ENCODE results near the gene TPSAB1. TPM values are rescaled to one million over a fixed set of nuclear protein-coding genes. Genes with fewer than 3 reads are reported as not detected.
"Not testable (repeated sequence)": the region's sequence is repeated elsewhere in the genome, so short reads cannot be mapped to it uniquely, and the experiment has no call there.

TPSAB1 gene
- total and polyA plus RNA-seq, 7 experiments from 2014 or later: 3.2 to 10.2 TPM; not detected in 5

GRCh38 chr16:1195393-1195666 is 45.2 kb upstream of the TPSAB1 start:
- no peaks in the 10 kb centered on the region for H3K36me3 Mint-ChIP-seq

GRCh38 chr16:1196494-1196893 is 44.0 kb upstream of the TPSAB1 start:
- peaks cover 0 to 4% (median 0%) of the 10 kb centered on the region in 5 donors for H3K27me3 Mint-ChIP-seq
- no peak overlapping the region for H3K27ac ChIP-seq (ENCODE audit: low read depth, low read length)
- ChIA-PET CTCF (no interaction called here), POLR2A (no interaction called here)
- no peak for DNase-seq
- H3K9me3 ChIP-seq (ENCODE audit: control insufficient read depth in 2 of 3, low read length in 3 of 3): no peaks in the 10 kb centered on the region
- no peak overlapping the region for H3K4me3 ChIP-seq (ENCODE audit: low read length)
- H3K4me1 Mint-ChIP-seq: peaks cover 0 to 3% (median 0%) of the 10 kb centered on the region in 7 donors
- H3K4me1 ChIP-seq (ENCODE audit: control insufficient read depth in 2 of 2, insufficient read depth in 2 of 2, low read length in 2 of 2): no peaks in the 10 kb centered on the region
- no peaks in the 10 kb centered on the region for H3K27me3 ChIP-seq (ENCODE audit: control insufficient read depth in 2 of 2, insufficient read depth in 2 of 2, low read length in 2 of 2)
- H3K36me3 ChIP-seq (ENCODE audit: control insufficient read depth in 2 of 3, insufficient read depth in 3 of 3, low read length in 3 of 3): no peaks in the 10 kb centered on the region
- H3K9me3 Mint-ChIP-seq: peaks cover 0 to 5% (median 0%) of the 10 kb centered on the region in 11 donors
- no peaks in the 10 kb centered on the region for H3K36me3 Mint-ChIP-seq
- peak overlapping the region in 2 of 9 donors; percentile 46 to 59 for H3K27ac Mint-ChIP-seq
- H3K4me3 Mint-ChIP-seq: no peak overlapping the region
- no peak for ATAC-seq
- intact Hi-C loops (cut with micrococcal nuclease): no loop called here

More at GRCh38 chr16:1195393-1195666, 45.2 kb upstream of the TPSAB1 start:
- Histone ChIP-seq H3K27ac (ENCODE audit: low read depth, low read length) (no peak overlapping the region), H3K9me3 (ENCODE audit: control insufficient read depth in 2 of 3, low read length in 3 of 3) (no peaks in the 10 kb centered on the region), H3K27me3 (ENCODE audit: control insufficient read depth in 2 of 2, insufficient read depth in 2 of 2, low read length in 2 of 2) (no peaks in the 10 kb centered on the region), H3K4me3 (ENCODE audit: low read length) (no peak overlapping the region), H3K4me1 (ENCODE audit: control insufficient read depth in 2 of 2, insufficient read depth in 2 of 2, low read length in 2 of 2) (no peaks in the 10 kb centered on the region), H3K36me3 (ENCODE audit: control insufficient read depth in 2 of 3, insufficient read depth in 3 of 3, low read length in 3 of 3) (no peaks in the 10 kb centered on the region)
- no peak overlapping the region for H3K27ac Mint-ChIP-seq
- CTCF ChIA-PET: no interaction called here
- H3K4me3 Mint-ChIP-seq: peak overlapping the region in 1 of 10 donors; percentile 12
- H3K27me3 Mint-ChIP-seq: peaks cover 0 to 4% (median 0%) of the 10 kb centered on the region in 5 donors
- DNase-seq (no peak), ATAC-seq (no peak)
- H3K9me3 Mint-ChIP-seq: peaks cover 0 to 5% (median 0%) of the 10 kb centered on the region in 11 donors
- intact Hi-C loops (cut with micrococcal nuclease): no loop called here
- POLR2A ChIA-PET: no interaction called here
- H3K4me1 Mint-ChIP-seq: peaks cover 0 to 3% (median 0%) of the 10 kb centered on the region in 7 donors

GRCh38 chr16:1197237-1197866 is 43.2 kb upstream of the TPSAB1 start:
- CTCF ChIA-PET: no interaction called here
- Histone ChIP-seq H3K4me1 (ENCODE audit: control insufficient read depth in 2 of 2, insufficient read depth in 2 of 2, low read length in 2 of 2) (no peaks in the 10 kb centered on the region), H3K36me3 (ENCODE audit: control insufficient read depth in 2 of 3, insufficient read depth in 3 of 3, low read length in 3 of 3) (no peaks in the 10 kb centered on the region), H3K9me3 (ENCODE audit: control insufficient read depth in 2 of 3, low read length in 3 of 3) (no peaks in the 10 kb centered on the region), H3K4me3 (ENCODE audit: low read length) (no peak overlapping the region), H3K27me3 (ENCODE audit: control insufficient read depth in 2 of 2, insufficient read depth in 2 of 2, low read length in 2 of 2) (no peaks in the 10 kb centered on the region), H3K27ac (ENCODE audit: low read depth, low read length) (no peak overlapping the region)
- Mint-ChIP-seq H3K27ac (no peak overlapping the region), H3K4me3 (peak overlapping the region in 1 of 10 donors; percentile 36), H3K36me3 (no peaks in the 10 kb centered on the region), H3K4me1 (peaks cover 0 to 3% (median 0%) of the 10 kb centered on the region in 7 donors), H3K9me3 (peaks cover 0 to 5% (median 0%) of the 10 kb centered on the region in 11 donors), H3K27me3 (peaks cover 0 to 4% (median 0%) of the 10 kb centered on the region in 5 donors)
- intact Hi-C loops (cut with micrococcal nuclease): no loop called here
- POLR2A ChIA-PET: no interaction called here
- ATAC-seq: no peak
- no peak for DNase-seq

DNA sequence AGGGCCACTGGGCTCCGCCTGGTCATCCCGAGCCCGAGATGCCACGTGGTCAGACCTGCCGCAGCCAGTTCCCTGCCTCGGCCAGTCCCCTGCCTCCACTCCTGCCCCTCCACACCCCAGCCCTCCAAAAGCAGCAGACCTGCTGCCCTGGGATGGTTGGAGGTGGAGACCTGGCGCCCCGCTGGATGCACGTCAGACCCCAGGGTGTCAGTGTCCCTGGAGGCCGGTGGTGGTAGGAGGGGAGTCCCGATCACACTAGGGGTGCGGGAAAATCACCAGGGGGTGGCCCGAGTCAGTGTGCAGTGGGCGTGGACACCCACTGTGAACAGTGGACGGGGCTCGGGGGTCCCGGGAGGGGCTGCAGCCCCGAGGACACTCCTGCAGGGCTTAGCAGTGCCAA is 42.3 kb upstream of the TPSAB1 start:
- Mint-ChIP-seq H3K27me3 (no peaks in the 10 kb centered on the region), H3K9me3 (peaks cover 0 to 5% (median 0%) of the 10 kb centered on the region in 11 donors), H3K4me1 (peaks cover 0 to 3% (median 0%) of the 10 kb centered on the region in 7 donors), H3K4me3 (no peak overlapping the region), H3K27ac (no peak overlapping the region), H3K36me3 (no peaks in the 10 kb centered on the region)
- H3K9me3 ChIP-seq (ENCODE audit: control insufficient read depth in 2 of 3, low read length in 3 of 3): no peaks in the 10 kb centered on the region
- no peaks in the 10 kb centered on the region for H3K36me3 ChIP-seq (ENCODE audit: control insufficient read depth in 2 of 3, insufficient read depth in 3 of 3, low read length in 3 of 3)
- intact Hi-C loops (cut with micrococcal nuclease): no loop called here
- no peaks in the 10 kb centered on the region for H3K27me3 ChIP-seq (ENCODE audit: control insufficient read depth in 2 of 2, insufficient read depth in 2 of 2, low read length in 2 of 2)
- DNase-seq: no peak
- POLR2A ChIA-PET: no interaction called here
- H3K4me3 ChIP-seq (ENCODE audit: low read length): no peak overlapping the region
- ATAC-seq: no peak
- no peaks in the 10 kb centered on the region for H3K4me1 ChIP-seq (ENCODE audit: control insufficient read depth in 2 of 2, insufficient read depth in 2 of 2, low read length in 2 of 2)
- CTCF ChIA-PET: no interaction called here
- no peak overlapping the region for H3K27ac ChIP-seq (ENCODE audit: low read depth, low read length)

- H3K4me1 ChIP-seq (ENCODE audit: control insufficient read depth in 2 of 2, insufficient read depth in 2 of 2, low read length in 2 of 2); H3K9me3 ChIP-seq (ENCODE audit: control insufficient read depth in 2 of 3, low read length in 3 of 3); H3K9me3 Mint-ChIP-seq; H3K27ac ChIP-seq (ENCODE audit: low read depth, low read length); H3K36me3 Mint-ChIP-seq; intact Hi-C loops (cut with micrococcal nuclease); H3K4me3 Mint-ChIP-seq; H3K27ac Mint-ChIP-seq; H3K27me3 ChIP-seq (ENCODE audit: control insufficient read depth in 2 of 2, insufficient read depth in 2 of 2, low read length in 2 of 2); H3K4me1 Mint-ChIP-seq; POLR2A ChIA-PET; ATAC-seq; H3K36me3 ChIP-seq (ENCODE audit: control insufficient read depth in 2 of 3, insufficient read depth in 3 of 3, low read length in 3 of 3); CTCF ChIA-PET; DNase-seq; H3K4me3 ChIP-seq (ENCODE audit: low read length); H3K27me3 Mint-ChIP-seq: not testable (repeated sequence)
Observed at GRCh38 chr16:1198671-1199346, 41.7 kb upstream of the TPSAB1 start.

GRCh38 chr16:1199347-1200013 is 41.0 kb upstream of the TPSAB1 start:
- no peak overlapping the region for H3K4me3 Mint-ChIP-seq
- H3K36me3 Mint-ChIP-seq: no peaks in the 10 kb centered on the region
- no peaks in the 10 kb centered on the region for H3K27me3 ChIP-seq (ENCODE audit: control insufficient read depth in 2 of 2, insufficient read depth in 2 of 2, low read length in 2 of 2)
- H3K27ac Mint-ChIP-seq: peak overlapping the region in 2 of 9 donors; percentile 51 to 64
- ChIA-PET CTCF (no interaction called here), POLR2A (no interaction called here)
- H3K36me3 ChIP-seq (ENCODE audit: control insufficient read depth in 2 of 3, insufficient read depth in 3 of 3, low read length in 3 of 3): no peaks in the 10 kb centered on the region
- no peak overlapping the region for H3K4me3 ChIP-seq (ENCODE audit: low read length)
- H3K9me3 ChIP-seq (ENCODE audit: control insufficient read depth in 2 of 3, low read length in 3 of 3): no peaks in the 10 kb centered on the region
- no peak overlapping the region for H3K27ac ChIP-seq (ENCODE audit: low read depth, low read length)
- ATAC-seq (no peak), DNase-seq (no peak)
- H3K4me1 Mint-ChIP-seq: peaks cover 0 to 3% (median 0%) of the 10 kb centered on the region in 7 donors
- H3K9me3 Mint-ChIP-seq: peaks cover 0 to 5% (median 0%) of the 10 kb centered on the region in 11 donors
- H3K27me3 Mint-ChIP-seq: no peaks in the 10 kb centered on the region
- intact Hi-C loops (cut with micrococcal nuclease): no loop called here
- H3K4me1 ChIP-seq (ENCODE audit: control insufficient read depth in 2 of 2, insufficient read depth in 2 of 2, low read length in 2 of 2): no peaks in the 10 kb centered on the region

Data from naive thymus-derived CD4-positive, alpha-beta T cell (primary cell).